PFSK-1 (cell line): ENCODE data around the gene PTPRK.

Experiments
- FOXP2 ChIP-seq: optimal IDR thresholded peaks from 2 replicates; pipeline ENCODE3; 2011; ENCODE audit warnings: borderline replicate concordance, control low read depth, inconsistent platforms; ENCODE audit not compliant: insufficient read depth; ENCODE audit errors: extremely low read length, extremely low read depth
- POLR2AphosphoS5 ChIP-seq: IDR thresholded peaks from 2 replicates; pipeline ENCODE4 v1.6.1; 2012; ENCODE audit warnings: low read depth, mild to moderate bottlenecking, control low read depth, low read length, moderate library complexity
- SIN3A ChIP-seq: IDR thresholded peaks from 2 replicates; pipeline ENCODE4 v1.6.1; 2012; ENCODE audit warnings: mild to moderate bottlenecking, low read length, moderate library complexity, borderline replicate concordance; ENCODE audit not compliant: insufficient read depth
- TAF1 ChIP-seq: IDR thresholded peaks from 2 replicates; pipeline ENCODE4 v1.6.1; 2012; ENCODE audit warnings: low read length, control low read depth, borderline replicate concordance; ENCODE audit not compliant: insufficient read depth
- TF ChIP-seq, protein P1 (sequence below), 2 experiments: IDR thresholded peaks; 2 replicates each; pipeline versions ENCODE4 v1.6.1 to v1.8.0; 2011 to 2012; ENCODE audit warnings: low read depth in 2 of 2, low read length in 2 of 2, control low read depth in 1 of 2, inconsistent platforms in 1 of 2, mild to moderate bottlenecking in 1 of 2, moderate library complexity in 1 of 2; ENCODE audit not compliant: insufficient read depth in 1 of 2

DNA sequence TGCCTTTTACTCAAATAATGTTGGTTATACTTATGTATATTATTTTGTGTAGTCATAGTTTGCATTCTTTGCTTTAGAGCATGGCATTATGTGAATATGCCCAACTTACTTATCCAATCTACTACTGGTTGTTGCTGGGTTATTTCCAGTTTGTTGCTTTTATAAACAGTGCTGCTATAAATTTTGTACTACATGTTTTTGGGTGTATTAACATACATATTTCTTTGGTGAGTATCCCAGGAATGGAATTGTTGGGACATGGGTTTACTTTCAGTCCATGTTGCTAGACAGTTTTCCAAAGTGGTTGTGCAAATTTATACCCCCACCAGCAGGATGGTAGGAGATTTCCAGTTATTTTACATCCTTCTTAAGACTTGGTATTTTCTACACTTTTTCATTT lies 462.5 kb downstream of the PTPRK start:
- TF ChIP-seq POLR2AphosphoS5 (no peak), TAF1 (no peak), SIN3A (no peak), FOXP2 (no peak)
- TF ChIP-seq, protein P1, sequence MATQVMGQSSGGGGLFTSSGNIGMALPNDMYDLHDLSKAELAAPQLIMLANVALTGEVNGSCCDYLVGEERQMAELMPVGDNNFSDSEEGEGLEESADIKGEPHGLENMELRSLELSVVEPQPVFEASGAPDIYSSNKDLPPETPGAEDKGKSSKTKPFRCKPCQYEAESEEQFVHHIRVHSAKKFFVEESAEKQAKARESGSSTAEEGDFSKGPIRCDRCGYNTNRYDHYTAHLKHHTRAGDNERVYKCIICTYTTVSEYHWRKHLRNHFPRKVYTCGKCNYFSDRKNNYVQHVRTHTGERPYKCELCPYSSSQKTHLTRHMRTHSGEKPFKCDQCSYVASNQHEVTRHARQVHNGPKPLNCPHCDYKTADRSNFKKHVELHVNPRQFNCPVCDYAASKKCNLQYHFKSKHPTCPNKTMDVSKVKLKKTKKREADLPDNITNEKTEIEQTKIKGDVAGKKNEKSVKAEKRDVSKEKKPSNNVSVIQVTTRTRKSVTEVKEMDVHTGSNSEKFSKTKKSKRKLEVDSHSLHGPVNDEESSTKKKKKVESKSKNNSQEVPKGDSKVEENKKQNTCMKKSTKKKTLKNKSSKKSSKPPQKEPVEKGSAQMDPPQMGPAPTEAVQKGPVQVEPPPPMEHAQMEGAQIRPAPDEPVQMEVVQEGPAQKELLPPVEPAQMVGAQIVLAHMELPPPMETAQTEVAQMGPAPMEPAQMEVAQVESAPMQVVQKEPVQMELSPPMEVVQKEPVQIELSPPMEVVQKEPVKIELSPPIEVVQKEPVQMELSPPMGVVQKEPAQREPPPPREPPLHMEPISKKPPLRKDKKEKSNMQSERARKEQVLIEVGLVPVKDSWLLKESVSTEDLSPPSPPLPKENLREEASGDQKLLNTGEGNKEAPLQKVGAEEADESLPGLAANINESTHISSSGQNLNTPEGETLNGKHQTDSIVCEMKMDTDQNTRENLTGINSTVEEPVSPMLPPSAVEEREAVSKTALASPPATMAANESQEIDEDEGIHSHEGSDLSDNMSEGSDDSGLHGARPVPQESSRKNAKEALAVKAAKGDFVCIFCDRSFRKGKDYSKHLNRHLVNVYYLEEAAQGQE (IDR thresholded peaks at IDR 0.05; ENCODE audit: insufficient read depth in 1 of 2, low read depth in 2 of 2, low read length in 2 of 2) = no peak
